ENCODE measurements around the gene SLC6A5. TPM values are rescaled to one million over a fixed set of nuclear protein-coding genes. Genes with fewer than 3 reads are reported as not detected.

SLC6A5 gene
- total RNA-seq, 1 experiment from 2014 or later, result not detected

DNA sequence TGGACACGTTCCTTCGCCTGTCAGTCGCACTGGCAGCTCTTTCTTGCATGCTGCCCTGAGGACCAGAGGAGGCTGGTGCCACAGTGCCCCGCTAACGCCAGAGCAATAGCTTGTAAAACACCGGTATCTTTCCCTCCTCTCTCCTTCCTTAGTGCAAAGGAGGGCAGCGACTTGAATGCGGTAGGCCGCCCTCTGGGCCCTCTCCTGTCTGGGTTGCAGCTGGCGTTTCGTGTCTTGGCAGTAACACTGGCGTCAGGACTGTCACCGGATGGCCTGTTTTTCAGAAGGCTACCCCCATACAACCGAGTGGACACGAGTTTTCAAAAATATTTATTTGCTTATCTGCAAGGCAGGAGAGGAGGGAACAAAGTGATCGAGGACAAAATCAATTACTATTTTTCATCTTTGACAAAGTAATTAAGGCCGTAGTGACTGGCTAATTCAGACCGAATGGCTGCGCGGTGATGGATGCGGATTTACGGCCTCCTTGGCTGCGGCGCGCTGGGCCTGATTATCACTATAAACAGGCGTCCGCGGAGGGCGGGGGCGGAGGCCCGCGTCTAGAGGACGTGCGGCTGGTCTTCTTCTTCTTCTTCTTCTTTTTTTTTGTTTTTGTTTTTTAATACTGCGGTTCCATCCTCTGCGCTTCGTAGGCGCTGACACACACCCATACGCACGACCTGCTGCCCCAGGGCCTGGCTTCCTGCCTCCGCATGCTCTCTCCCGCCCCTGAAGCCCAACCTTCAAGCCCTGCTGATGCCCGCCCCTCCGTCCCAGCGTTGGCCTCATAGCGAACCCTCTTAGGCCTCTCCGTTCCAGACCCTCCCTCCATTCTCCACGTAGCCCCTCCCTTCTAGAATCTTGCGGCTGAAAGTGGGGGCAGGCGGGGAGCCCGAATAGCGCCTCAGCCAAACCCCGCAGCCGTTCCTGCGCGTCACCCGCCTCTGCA lies 2.9 kb upstream of the SLC6A5 start:
- peak overlapping the region; percentile 74 for H3K4me2 ChIP-seq (ENCODE audit: insufficient read depth, insufficient read length, low read length)
- Mint-ChIP-seq H3K36me3 (ENCODE audit: insufficient read depth in 1 of 3, low read depth in 3 of 3) (no peaks in the 10 kb centered on the region; a peak in 1 of 7 replicates), H3K4me1 (peaks cover 8 to 38% of the 10 kb centered on the region in 2 experiments), H3K9me3 (peaks cover 0 to 9% of the 10 kb centered on the region in 2 experiments; a peak in 2 of 5 replicates), H3K4me3 (peak overlapping the region; percentile 49 to 75), H3K27ac (no peak overlapping the region), H3K27me3 (ENCODE audit: low read depth) (peaks cover 84% of the 10 kb centered on the region)
- no CpG with 5 or more reads among the region's 57 CpGs for WGBS (ENCODE audit: extremely low coverage, insufficient read length, low lambda C conversion rate)
- H4K5ac ChIP-seq (ENCODE audit: insufficient read length, low read depth, low read length), result no peak overlapping the region
- no peaks in the 10 kb centered on the region for H3K79me1 ChIP-seq (ENCODE audit: insufficient read depth, low read depth, low read length, poor library complexity, severe bottlenecking)
- no peak overlapping the region for H3T11ph ChIP-seq (ENCODE audit: low read length)
- no peaks in the 10 kb centered on the region for H3K9me3 ChIP-seq (ENCODE audit: control insufficient read depth, low read depth, low read length)
- H2BK20ac ChIP-seq (ENCODE audit: low read depth, low read length, poor library complexity, severe bottlenecking), result no peak overlapping the region
- no peak overlapping the region for H3K4ac ChIP-seq (ENCODE audit: low read depth, low read length)
- no peaks in the 10 kb centered on the region for H3K4me1 ChIP-seq (ENCODE audit: insufficient read depth, low read length)
- H3K23ac ChIP-seq (ENCODE audit: insufficient read length, low read depth, low read length), result no peak overlapping the region
- no peaks in the 10 kb centered on the region for H3K23me2 ChIP-seq (ENCODE audit: insufficient read length, low read depth, low read length, poor library complexity, severe bottlenecking)
- H3K79me2 ChIP-seq (ENCODE audit: insufficient read depth, low read length), result no peaks in the 10 kb centered on the region
- H2AFZ ChIP-seq (ENCODE audit: low read length), result no peak overlapping the region
- H3K9ac ChIP-seq (ENCODE audit: extremely low read depth, insufficient read length, low read length), result no peak overlapping the region
- no peak overlapping the region for H2BK120ac ChIP-seq (ENCODE audit: low read depth, low read length, poor library complexity, severe bottlenecking)
- no peak overlapping the region for H4K91ac ChIP-seq (ENCODE audit: insufficient read length, low read depth, low read length)
- H2BK12ac ChIP-seq (ENCODE audit: insufficient read length, low read depth, low read length), result no peak overlapping the region
- H4K8ac ChIP-seq (replicated peaks; ENCODE audit: insufficient read length, low read depth, low read length), result no peak overlapping the region
- no peak overlapping the region for H3K18ac ChIP-seq (ENCODE audit: insufficient read length, low read depth, low read length)
- H3K14ac ChIP-seq (ENCODE audit: insufficient read depth, low read length), result no peak overlapping the region
- H4K20me1 ChIP-seq (ENCODE audit: control insufficient read depth, insufficient read depth, insufficient read length), result no peaks in the 10 kb centered on the region
- H2AK5ac ChIP-seq (ENCODE audit: insufficient read length, low read length), result no peak overlapping the region
- H3K27ac ChIP-seq (ENCODE audit: insufficient read length, low read depth, low read length), result no peak overlapping the region
- TF ChIP-seq, protein P1, sequence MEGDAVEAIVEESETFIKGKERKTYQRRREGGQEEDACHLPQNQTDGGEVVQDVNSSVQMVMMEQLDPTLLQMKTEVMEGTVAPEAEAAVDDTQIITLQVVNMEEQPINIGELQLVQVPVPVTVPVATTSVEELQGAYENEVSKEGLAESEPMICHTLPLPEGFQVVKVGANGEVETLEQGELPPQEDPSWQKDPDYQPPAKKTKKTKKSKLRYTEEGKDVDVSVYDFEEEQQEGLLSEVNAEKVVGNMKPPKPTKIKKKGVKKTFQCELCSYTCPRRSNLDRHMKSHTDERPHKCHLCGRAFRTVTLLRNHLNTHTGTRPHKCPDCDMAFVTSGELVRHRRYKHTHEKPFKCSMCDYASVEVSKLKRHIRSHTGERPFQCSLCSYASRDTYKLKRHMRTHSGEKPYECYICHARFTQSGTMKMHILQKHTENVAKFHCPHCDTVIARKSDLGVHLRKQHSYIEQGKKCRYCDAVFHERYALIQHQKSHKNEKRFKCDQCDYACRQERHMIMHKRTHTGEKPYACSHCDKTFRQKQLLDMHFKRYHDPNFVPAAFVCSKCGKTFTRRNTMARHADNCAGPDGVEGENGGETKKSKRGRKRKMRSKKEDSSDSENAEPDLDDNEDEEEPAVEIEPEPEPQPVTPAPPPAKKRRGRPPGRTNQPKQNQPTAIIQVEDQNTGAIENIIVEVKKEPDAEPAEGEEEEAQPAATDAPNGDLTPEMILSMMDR (conservative IDR thresholded peaks at IDR 0.05), result no peak
- H2BK5ac ChIP-seq (ENCODE audit: insufficient read length, low read length), result no peak overlapping the region
- H3K56ac ChIP-seq (ENCODE audit: insufficient read length, low read depth, low read length), result no peak overlapping the region
- H3K27me3 ChIP-seq (ENCODE audit: insufficient read depth, low read length), result peaks cover 57% of the 10 kb centered on the region
- no peak overlapping the region for H2BK15ac ChIP-seq (ENCODE audit: low read depth, low read length)
- peak; percentile 82 for DNase-seq

Data from H9 (cell line).